ENCODE data around the gene MAGEB3. TPM values are rescaled to one million over a fixed set of nuclear protein-coding genes. Genes with fewer than 3 reads are reported as not detected.

Gene MAGEB3
- polyA plus RNA-seq, 1 of the 3 experiments (the other 2 are of a cell fraction), result not detected

- ChIA-PET POLR2A (no interaction called here), CTCF (no interaction called here)
- H3K27ac ChIP-seq (ENCODE audit: low read depth in 2 of 2, low read length in 1 of 2), result no peak within 1 kb of the TSS
- peak; percentile 24 for DNase-seq
- H3K36me3 ChIP-seq (replicated peaks in 1 of 2; ENCODE audit: control insufficient read depth in 1 of 2, insufficient read depth in 2 of 2, low read length in 1 of 2), result no peaks in the 10 kb centered on the region
- no peaks in the 10 kb centered on the region for H3K79me2 ChIP-seq (ENCODE audit: insufficient read depth)
- peaks cover 6% of the 10 kb centered on the region; the same call in 1 of the 2 replicates for H3K27me3 ChIP-seq (ENCODE audit: insufficient read depth)
- H3K4me3 ChIP-seq (ENCODE audit: low read depth in 2 of 2, low read length in 1 of 2), result no peak within 1 kb of the TSS
- H2AFZ ChIP-seq (ENCODE audit: low read depth), result no peak within 1 kb of the TSS
- TF ChIP-seq CTCF (IDR thresholded peaks at IDR 0.05), result 0 out of 2 replicates have a peak, but pooled peaks have one; percentile 27
- no peak for TF ChIP-seq RXRA (IDR thresholded peaks at IDR 0.05; ENCODE audit: borderline replicate concordance, low read depth)
- TF ChIP-seq TAF1 (IDR thresholded peaks at IDR 0.05; ENCODE audit: borderline replicate concordance, low read depth, low read length), result no peak
- no peaks in the 10 kb centered on the region for H3F3A ChIP-seq (replicated peaks; ENCODE audit: insufficient read depth)
- no peaks in the 10 kb centered on the region for H3K9me2 ChIP-seq
- H3K9me3 ChIP-seq, result no peaks in the 10 kb centered on the region
- no peaks in the 10 kb centered on the region for H4K20me1 ChIP-seq (ENCODE audit: insufficient read depth)
- H3K4me1 ChIP-seq (ENCODE audit: control insufficient read depth in 1 of 2, insufficient read depth in 2 of 2, low read depth in 1 of 2, low read length in 1 of 2), result no peaks in the 10 kb centered on the region
- no peak within 1 kb of the TSS for H3K4me2 ChIP-seq
- H3K9ac ChIP-seq, result no peak within 1 kb of the TSS
- WGBS (ENCODE audit: low lambda C conversion rate), result 49% methylated on average over 35 of the region's 38 CpGs
Observed at GRCh38 chrX:30246769-30247489, 16.5 kb downstream of the MAGEB3 start, which contains the start of gene MAGEB1. Gene MAGEB1 (plus strand): TSS chrX:30247146. CDS start chrX:30250494, 3,348 bp downstream.

- H4K20me1 ChIP-seq (ENCODE audit: insufficient read depth), result no peaks in the 10 kb centered on the region
- no peak overlapping the region for H3K9ac ChIP-seq
- no peaks in the 10 kb centered on the region for H3K9me3 ChIP-seq
- no peaks in the 10 kb centered on the region; the same call in 1 of the 2 replicates for H3K27me3 ChIP-seq (ENCODE audit: insufficient read depth)
- 25% methylated on average over 4 of the region's 4 CpGs for WGBS (ENCODE audit: low lambda C conversion rate)
- H3K36me3 ChIP-seq (replicated peaks in 1 of 2; ENCODE audit: control insufficient read depth in 1 of 2, insufficient read depth in 2 of 2, low read length in 1 of 2), result no peaks in the 10 kb centered on the region
- H3K79me2 ChIP-seq (ENCODE audit: insufficient read depth), result no peaks in the 10 kb centered on the region
- ChIA-PET CTCF (no interaction called here), POLR2A (no interaction called here)
- H3K9me2 ChIP-seq, result no peaks in the 10 kb centered on the region
- no peak for DNase-seq
- no peak overlapping the region for H3K27ac ChIP-seq (ENCODE audit: low read depth in 2 of 2, low read length in 1 of 2)
- TF ChIP-seq SIN3A (IDR thresholded peaks at IDR 0.05; ENCODE audit: borderline replicate concordance, low read depth, low read length), result no peak
- no peak for TF ChIP-seq MEF2A (IDR thresholded peaks at IDR 0.05; ENCODE audit: borderline replicate concordance, low read depth)
- TF ChIP-seq FOXJ3 (CRISPR knock-in tag; IDR thresholded peaks at IDR 0.05), result no peak
- TF ChIP-seq RCOR1 (IDR thresholded peaks at IDR 0.05; ENCODE audit: low read length), result no peak
- no peak for TF ChIP-seq USF1 (IDR thresholded peaks at IDR 0.05; ENCODE audit: borderline replicate concordance, low read depth)
- no peak for TF ChIP-seq RAD21 (IDR thresholded peaks at IDR 0.05; ENCODE audit: low read length)
- no peak for TF ChIP-seq TEAD4 (IDR thresholded peaks at IDR 0.05; ENCODE audit: borderline replicate concordance, insufficient read depth)
- TF ChIP-seq EP300 (IDR thresholded peaks at IDR 0.05; ENCODE audit: borderline replicate concordance in 1 of 2, low read depth in 1 of 2, low read length in 1 of 2), result no peak
- TF ChIP-seq EZH2phosphoT487 (IDR thresholded peaks at IDR 0.05; ENCODE audit: borderline replicate concordance, low read depth), result no peak
- no peak for TF ChIP-seq TAF1 (IDR thresholded peaks at IDR 0.05; ENCODE audit: borderline replicate concordance, low read depth, low read length)
- no peak for TF ChIP-seq USF2 (IDR thresholded peaks at IDR 0.05; ENCODE audit: borderline replicate concordance, low read depth, low read length)
- TF ChIP-seq IRF3 (IDR thresholded peaks at IDR 0.05; ENCODE audit: low read depth, low read length), result no peak
- no peak for TF ChIP-seq CHD2 (IDR thresholded peaks at IDR 0.05; ENCODE audit: low read length, partially characterized antibody)
- TF ChIP-seq ELF1 (IDR thresholded peaks at IDR 0.05), result no peak
- no peak for TF ChIP-seq PBX3 (IDR thresholded peaks at IDR 0.05)
- TF ChIP-seq FOSL2 (IDR thresholded peaks at IDR 0.05; ENCODE audit: borderline replicate concordance, low read depth), result no peak
- no peaks in the 10 kb centered on the region for H3K4me1 ChIP-seq (ENCODE audit: control insufficient read depth in 1 of 2, insufficient read depth in 2 of 2, low read depth in 1 of 2, low read length in 1 of 2)
- no peaks in the 10 kb centered on the region for H3F3A ChIP-seq (replicated peaks; ENCODE audit: insufficient read depth)
- no peak overlapping the region for H2AFZ ChIP-seq (ENCODE audit: low read depth)
- H3K4me2 ChIP-seq, result no peak overlapping the region
- H3K4me3 ChIP-seq (ENCODE audit: low read depth in 2 of 2, low read length in 1 of 2), result no peak overlapping the region
Observed at GRCh38 chrX:30248854-30249253, 18.4 kb downstream of the MAGEB3 start.
